Breast epithelium (tissue), 4 donors: Measurements from ENCODE around the gene ADAM12. TPM values are rescaled to one million over a fixed set of nuclear protein-coding genes. Genes with fewer than 3 reads are reported as not detected.

Source experiments
- DNase-seq, 2 donors: peaks; one replicate each; pipeline ENCODE4 v3.0.0-alpha.2; 2019; ENCODE audit warnings: low spot score in 2 of 2
- H3K27ac ChIP-seq, 2 donors: fragments of 200-600 bp; sonication (generic) in 1 of 2; one replicate each; pipeline ENCODE4 v1.5.1; 2016 to 2019; ENCODE audit warnings: mild to moderate bottlenecking in 1 of 2
- H3K27me3 ChIP-seq, 2 donors: fragments of 200-600 bp; sonication (generic) in 1 of 2; one replicate each; pipeline versions ENCODE4 v1.5.1 to v1.6.0; 2017 to 2019; ENCODE audit warnings: control low read depth in 1 of 2, mild to moderate bottlenecking in 1 of 2
- H3K36me3 ChIP-seq: fragments of 200-600 bp; one replicate; pipeline ENCODE4 v1.5.1; 2019
- H3K4me1 ChIP-seq, 2 donors: fragments of 200-600 bp; sonication (generic); one replicate each; pipeline ENCODE4 v1.5.1; 2016 to 2019; ENCODE audit warnings: control low read depth in 1 of 2
- H3K4me3 ChIP-seq, 3 donors: fragments of 200-600 bp; sonication (generic); 1 replicate in 2 of 3; 2 replicates in 1 of 3; pipeline ENCODE4 v1.5.1; 2016 to 2019; ENCODE audit warnings: mild to moderate bottlenecking in 3 of 3, moderate library complexity in 2 of 3
- H3K9me3 ChIP-seq, 2 donors: fragments of 200-600 bp; sonication (generic) in 1 of 2; one replicate each; pipeline ENCODE4 v1.5.1; 2016 to 2019; ENCODE audit warnings: control low read depth in 1 of 2
- POLR2A ChIP-seq: fragments of 450-650 bp; IDR thresholded peaks from one replicate; pipeline ENCODE4 v1.6.1; 2016; ENCODE audit warnings: antibody characterized with exemption, mild to moderate bottlenecking, moderate library complexity
- POLR2AphosphoS5 ChIP-seq, 3 donors: sonication (generic); formaldehyde crosslinking; IDR thresholded peaks; one replicate each; pipeline ENCODE4 v1.6.1; 2017; ENCODE audit warnings: antibody characterized with exemption in 3 of 3
- intact Hi-C: fragments of 100-400 bp; cut with DNase I; formaldehyde crosslinking; loops from one replicate; pipeline ENCODE4 v1.15.1; 2023; ENCODE audit warnings: low total_unique reads
- total RNA-seq, 3 donors: library from RNA; depleted of rRNA; stranded (reverse); fragments of >200 nt; gene quantifications; one replicate each; pipeline ENCODE4 v1.1.0, GENCODE V29; 2016
- TF ChIP-seq, protein P1 (sequence below), 3 donors: fragments of 450-650 bp; IDR thresholded peaks; one replicate each; pipeline ENCODE4 v1.5.1; 2016 to 2017; ENCODE audit warnings: antibody characterized with exemption in 3 of 3, mild to moderate bottlenecking in 3 of 3, moderate library complexity in 3 of 3

The ADAM12 gene
- total RNA-seq, 3 donors from 2014 or later, result 8.6 to 16.4 (median 13.9) TPM

DNA sequence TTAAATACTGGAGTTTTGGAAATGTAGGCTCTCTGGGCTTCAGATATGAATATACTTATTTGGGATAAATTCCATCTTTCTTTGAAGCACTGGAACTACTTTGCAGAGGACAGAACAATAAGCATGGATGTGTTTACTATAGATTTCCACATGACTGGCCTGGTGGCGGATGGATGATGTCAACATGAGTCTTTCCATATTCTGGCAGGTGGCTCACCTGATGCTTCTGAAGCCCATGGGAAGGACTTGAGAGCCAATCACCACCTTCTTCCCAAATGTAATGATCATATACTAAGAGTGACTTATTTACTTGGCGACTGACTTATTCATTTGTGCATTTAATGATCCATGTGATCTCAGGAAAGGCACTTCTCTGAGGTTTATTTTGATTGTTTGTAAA, 381.4 kb downstream of the ADAM12 start:
- no peak overlapping the region for H3K4me3 ChIP-seq
- TF ChIP-seq POLR2AphosphoS5 (IDR thresholded peaks at IDR 0.05) (no peak), POLR2A (no peak)
- TF ChIP-seq, protein P1, sequence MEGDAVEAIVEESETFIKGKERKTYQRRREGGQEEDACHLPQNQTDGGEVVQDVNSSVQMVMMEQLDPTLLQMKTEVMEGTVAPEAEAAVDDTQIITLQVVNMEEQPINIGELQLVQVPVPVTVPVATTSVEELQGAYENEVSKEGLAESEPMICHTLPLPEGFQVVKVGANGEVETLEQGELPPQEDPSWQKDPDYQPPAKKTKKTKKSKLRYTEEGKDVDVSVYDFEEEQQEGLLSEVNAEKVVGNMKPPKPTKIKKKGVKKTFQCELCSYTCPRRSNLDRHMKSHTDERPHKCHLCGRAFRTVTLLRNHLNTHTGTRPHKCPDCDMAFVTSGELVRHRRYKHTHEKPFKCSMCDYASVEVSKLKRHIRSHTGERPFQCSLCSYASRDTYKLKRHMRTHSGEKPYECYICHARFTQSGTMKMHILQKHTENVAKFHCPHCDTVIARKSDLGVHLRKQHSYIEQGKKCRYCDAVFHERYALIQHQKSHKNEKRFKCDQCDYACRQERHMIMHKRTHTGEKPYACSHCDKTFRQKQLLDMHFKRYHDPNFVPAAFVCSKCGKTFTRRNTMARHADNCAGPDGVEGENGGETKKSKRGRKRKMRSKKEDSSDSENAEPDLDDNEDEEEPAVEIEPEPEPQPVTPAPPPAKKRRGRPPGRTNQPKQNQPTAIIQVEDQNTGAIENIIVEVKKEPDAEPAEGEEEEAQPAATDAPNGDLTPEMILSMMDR (IDR thresholded peaks at IDR 0.05), result no peak
- H3K27ac ChIP-seq, result no peak overlapping the region
- intact Hi-C loops, result no loop called here
- no peaks in the 10 kb centered on the region for H3K36me3 ChIP-seq
- no peak for DNase-seq
- H3K4me1 ChIP-seq, result no peaks in the 10 kb centered on the region
- H3K27me3 ChIP-seq, result no peaks in the 10 kb centered on the region
- no peaks in the 10 kb centered on the region for H3K9me3 ChIP-seq

DNA sequence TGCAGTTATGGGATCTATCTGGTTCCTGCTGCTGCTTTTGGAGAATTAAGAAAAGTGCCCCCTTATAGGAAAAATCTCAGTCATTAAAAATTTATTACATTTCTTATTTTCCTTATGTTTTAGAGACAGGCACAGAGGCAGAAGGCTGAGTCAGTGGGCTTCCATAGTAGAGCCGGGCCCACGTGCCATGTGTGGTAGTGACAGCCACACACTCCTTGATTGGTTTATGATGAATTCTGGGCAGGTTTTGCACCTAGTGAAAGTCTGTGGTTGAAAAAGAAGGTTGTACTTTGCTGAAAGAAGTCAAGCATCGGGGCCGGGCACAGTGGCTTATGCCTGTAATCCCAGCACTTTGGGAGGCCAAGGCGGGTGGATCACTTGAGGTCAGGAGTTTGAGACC, 382.0 kb downstream of the ADAM12 start:
- no peak for DNase-seq
- H3K27me3 ChIP-seq, result no peaks in the 10 kb centered on the region
- no peak overlapping the region for H3K4me3 ChIP-seq
- no peak for TF ChIP-seq POLR2AphosphoS5 (IDR thresholded peaks at IDR 0.05)
- no peak for TF ChIP-seq POLR2A
- TF ChIP-seq, protein P1 (IDR thresholded peaks at IDR 0.05), result no peak
- intact Hi-C loops, result no loop called here
- H3K4me1 ChIP-seq, result no peaks in the 10 kb centered on the region
- H3K27ac ChIP-seq, result no peak overlapping the region
- no peaks in the 10 kb centered on the region for H3K36me3 ChIP-seq
- no peaks in the 10 kb centered on the region for H3K9me3 ChIP-seq

DNA sequence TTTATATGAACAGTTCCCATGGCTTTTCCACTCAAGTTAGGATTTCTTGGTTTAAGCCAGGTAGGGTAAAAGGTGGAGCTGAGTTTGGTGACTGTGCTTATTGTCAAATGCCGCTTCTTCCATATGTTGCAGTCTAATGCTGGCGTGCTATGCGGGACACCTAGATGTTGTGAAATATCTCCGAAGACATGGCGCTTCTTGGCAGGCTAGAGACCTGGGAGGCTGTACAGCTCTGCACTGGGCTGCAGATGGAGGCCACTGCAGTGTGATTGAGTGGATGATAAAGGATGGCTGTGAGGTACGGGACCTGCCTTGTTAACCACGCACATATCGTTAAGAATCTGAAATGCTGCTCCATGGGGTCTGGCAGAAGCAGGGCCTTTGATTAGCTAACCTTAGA, 383.5 kb downstream of the ADAM12 start:
- H3K27ac ChIP-seq, result no peak overlapping the region
- H3K4me3 ChIP-seq, result no peak overlapping the region
- DNase-seq, result no peak
- no peaks in the 10 kb centered on the region for H3K27me3 ChIP-seq
- TF ChIP-seq POLR2A (no peak), POLR2AphosphoS5 (IDR thresholded peaks at IDR 0.05) (no peak)
- TF ChIP-seq, protein P1 (IDR thresholded peaks at IDR 0.05), result no peak
- no peaks in the 10 kb centered on the region for H3K36me3 ChIP-seq
- intact Hi-C loops, result no loop called here
- H3K9me3 ChIP-seq, result no peaks in the 10 kb centered on the region
- no peaks in the 10 kb centered on the region for H3K4me1 ChIP-seq

DNA sequence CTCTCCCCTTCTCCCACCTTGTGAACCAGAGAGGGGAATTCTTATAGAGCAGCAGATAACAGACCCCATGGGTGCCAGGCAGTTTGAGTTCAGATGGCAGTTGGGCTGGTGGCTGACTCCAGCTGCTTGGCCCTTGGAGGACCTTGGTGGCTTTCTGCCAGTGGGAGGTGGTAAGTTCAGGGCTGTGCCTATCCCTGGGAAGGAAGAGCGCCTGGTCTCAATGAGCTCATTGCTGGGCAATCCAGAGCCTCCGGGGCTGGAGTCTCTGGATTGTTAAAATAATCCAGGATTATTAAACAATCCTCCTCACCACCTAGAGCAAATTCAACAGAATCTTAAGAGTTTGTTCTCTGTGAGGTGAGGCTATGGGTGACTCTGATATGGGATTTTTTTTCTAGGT, 386.7 kb downstream of the ADAM12 start:
- Histone ChIP-seq H3K36me3 (no peaks in the 10 kb centered on the region), H3K27me3 (no peaks in the 10 kb centered on the region), H3K27ac (no peak overlapping the region), H3K9me3 (no peaks in the 10 kb centered on the region), H3K4me1 (no peaks in the 10 kb centered on the region), H3K4me3 (no peak overlapping the region)
- no peak for TF ChIP-seq POLR2AphosphoS5 (IDR thresholded peaks at IDR 0.05)
- TF ChIP-seq, protein P1 (IDR thresholded peaks at IDR 0.05), result no peak
- TF ChIP-seq POLR2A, result no peak
- DNase-seq, result no peak
- intact Hi-C loops, result no loop called here

DNA sequence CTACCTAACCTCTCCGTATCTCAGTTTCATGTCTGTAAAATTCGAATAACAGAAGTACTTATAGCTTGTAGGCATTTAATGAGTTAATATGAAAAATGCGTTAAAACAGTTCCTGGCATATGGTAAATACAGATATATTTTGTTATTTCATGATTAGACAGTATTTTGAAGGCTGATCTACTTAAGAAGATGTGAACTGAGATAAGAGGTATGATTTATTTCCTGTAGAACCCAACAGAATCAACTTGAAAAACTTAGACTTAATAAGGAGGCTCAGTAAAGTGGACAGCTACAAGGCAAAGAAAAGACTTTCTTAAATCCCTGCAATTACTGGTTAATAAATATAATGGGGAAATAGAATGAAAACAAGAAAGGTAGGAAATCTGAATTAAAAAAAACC, 388.6 kb downstream of the ADAM12 start:
- no peak overlapping the region for H3K27ac ChIP-seq
- no peak overlapping the region for H3K4me3 ChIP-seq
- H3K27me3 ChIP-seq, result no peaks in the 10 kb centered on the region
- H3K36me3 ChIP-seq, result no peaks in the 10 kb centered on the region
- TF ChIP-seq POLR2AphosphoS5 (IDR thresholded peaks at IDR 0.05), result no peak
- TF ChIP-seq POLR2A, result no peak
- TF ChIP-seq, protein P1 (IDR thresholded peaks at IDR 0.05), result no peak
- H3K9me3 ChIP-seq, result no peaks in the 10 kb centered on the region
- DNase-seq, result no peak
- no peaks in the 10 kb centered on the region for H3K4me1 ChIP-seq
- intact Hi-C loops, result no loop called here
